Gastroesophageal sphincter (tissue), 3 donors: ENCODE measurements around the gene ANKRD13A.

ENCODE experiments used
- POLR2AphosphoS5 ChIP-seq: sonication (generic); formaldehyde crosslinking; IDR thresholded peaks from one replicate; pipeline ENCODE4 v1.6.1; 2017; ENCODE audit warnings: antibody characterized with exemption
- TF ChIP-seq, protein P1 (sequence below), 4 experiments: fragments of 200-600 bp in 2 of 4; fragments of 450-650 bp in 2 of 4; sonication (generic) in 1 of 4; IDR thresholded peaks; one replicate each; pipeline ENCODE4 v1.5.1; 2017 to 2019; ENCODE audit warnings: antibody characterized with exemption in 4 of 4, mild to moderate bottlenecking in 2 of 4, moderate library complexity in 2 of 4

- no peak for TF ChIP-seq POLR2AphosphoS5
- TF ChIP-seq, protein P1, sequence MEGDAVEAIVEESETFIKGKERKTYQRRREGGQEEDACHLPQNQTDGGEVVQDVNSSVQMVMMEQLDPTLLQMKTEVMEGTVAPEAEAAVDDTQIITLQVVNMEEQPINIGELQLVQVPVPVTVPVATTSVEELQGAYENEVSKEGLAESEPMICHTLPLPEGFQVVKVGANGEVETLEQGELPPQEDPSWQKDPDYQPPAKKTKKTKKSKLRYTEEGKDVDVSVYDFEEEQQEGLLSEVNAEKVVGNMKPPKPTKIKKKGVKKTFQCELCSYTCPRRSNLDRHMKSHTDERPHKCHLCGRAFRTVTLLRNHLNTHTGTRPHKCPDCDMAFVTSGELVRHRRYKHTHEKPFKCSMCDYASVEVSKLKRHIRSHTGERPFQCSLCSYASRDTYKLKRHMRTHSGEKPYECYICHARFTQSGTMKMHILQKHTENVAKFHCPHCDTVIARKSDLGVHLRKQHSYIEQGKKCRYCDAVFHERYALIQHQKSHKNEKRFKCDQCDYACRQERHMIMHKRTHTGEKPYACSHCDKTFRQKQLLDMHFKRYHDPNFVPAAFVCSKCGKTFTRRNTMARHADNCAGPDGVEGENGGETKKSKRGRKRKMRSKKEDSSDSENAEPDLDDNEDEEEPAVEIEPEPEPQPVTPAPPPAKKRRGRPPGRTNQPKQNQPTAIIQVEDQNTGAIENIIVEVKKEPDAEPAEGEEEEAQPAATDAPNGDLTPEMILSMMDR (IDR thresholded peaks at IDR 0.05) = no peak
Observed at GRCh38 chr12:110080410-110080809, 81.2 kb downstream of the ANKRD13A start.
